Measurements from ENCODE around the gene MADD.

- no peak for TF ChIP-seq REST (IDR thresholded peaks at IDR 0.05; ENCODE audit: insufficient read depth in 1 of 2, low read depth in 2 of 2, low read length in 2 of 2)
- TF ChIP-seq TAF1 (IDR thresholded peaks at IDR 0.05; ENCODE audit: borderline replicate concordance, insufficient read depth, low read length), result no peak
- no peak for TF ChIP-seq SIN3A (IDR thresholded peaks at IDR 0.05; ENCODE audit: borderline replicate concordance, insufficient read depth, low read length)
- TF ChIP-seq POLR2AphosphoS5 (IDR thresholded peaks at IDR 0.05; ENCODE audit: low read depth, low read length), result no peak
- TF ChIP-seq FOXP2 (optimal IDR thresholded peaks at IDR 0.05; ENCODE audit: borderline replicate concordance, extremely low read depth, extremely low read length, insufficient read depth), result no peak
These were observed 5.8 kb upstream of the MADD start for GRCh38 chr11:47264119-47264518.
